NCI-H1105 (cell line): ENCODE results near the gene TCF7L1.
"Not testable (repeated sequence)": the region's sequence is repeated elsewhere in the genome, so short reads cannot be mapped to it uniquely, and the experiment has no call there.

ENCODE experiments used
- DNase-seq: peaks from one replicate; lab custom pipeline; 2025; lab: John Stamatoyannopoulos, UW

TCF7L1 gene

DNA sequence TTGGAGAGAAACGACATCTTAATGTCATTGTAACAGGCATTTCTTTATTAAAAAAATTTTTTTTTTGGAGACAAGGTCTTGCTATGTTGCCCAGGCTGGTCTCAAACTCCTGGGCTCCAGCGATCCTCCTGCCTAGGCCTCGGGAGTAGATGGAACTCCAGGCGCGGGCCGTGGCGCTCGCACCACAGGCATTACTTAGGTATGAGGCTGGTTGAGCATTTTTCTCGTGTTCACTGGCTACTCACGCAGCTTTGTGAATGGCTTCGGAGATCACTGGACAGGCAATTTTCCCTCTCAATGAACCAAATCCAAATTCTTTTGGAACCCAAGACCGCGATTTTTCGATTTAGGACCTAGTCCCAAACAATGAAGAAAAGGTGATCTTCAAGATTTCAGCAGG is 795 bp upstream of the TCF7L1 start:
- DNase-seq = no peak

DNA sequence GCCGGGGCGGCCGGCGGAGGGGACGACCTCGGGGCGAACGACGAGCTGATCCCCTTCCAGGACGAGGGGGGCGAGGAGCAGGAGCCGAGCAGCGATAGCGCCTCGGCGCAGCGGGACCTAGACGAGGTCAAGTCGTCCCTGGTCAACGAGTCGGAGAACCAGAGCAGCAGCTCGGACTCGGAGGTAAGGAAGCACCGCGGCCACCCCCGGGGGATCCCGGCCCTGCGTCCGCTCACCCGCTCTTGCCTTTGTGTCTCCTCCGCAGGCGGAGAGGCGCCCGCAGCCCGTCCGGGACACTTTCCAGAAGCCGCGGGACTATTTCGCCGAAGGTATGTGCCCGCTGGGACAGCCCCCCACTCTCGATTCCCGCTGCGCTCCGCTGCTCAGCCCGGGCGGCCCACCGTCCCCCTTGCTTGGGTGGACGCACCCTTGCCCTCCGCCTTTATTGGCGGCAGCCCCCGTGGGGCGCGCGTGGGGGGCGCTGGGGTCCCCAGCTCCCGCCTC is 611 bp downstream of the TCF7L1 start:
- DNase-seq = no peak

DNA sequence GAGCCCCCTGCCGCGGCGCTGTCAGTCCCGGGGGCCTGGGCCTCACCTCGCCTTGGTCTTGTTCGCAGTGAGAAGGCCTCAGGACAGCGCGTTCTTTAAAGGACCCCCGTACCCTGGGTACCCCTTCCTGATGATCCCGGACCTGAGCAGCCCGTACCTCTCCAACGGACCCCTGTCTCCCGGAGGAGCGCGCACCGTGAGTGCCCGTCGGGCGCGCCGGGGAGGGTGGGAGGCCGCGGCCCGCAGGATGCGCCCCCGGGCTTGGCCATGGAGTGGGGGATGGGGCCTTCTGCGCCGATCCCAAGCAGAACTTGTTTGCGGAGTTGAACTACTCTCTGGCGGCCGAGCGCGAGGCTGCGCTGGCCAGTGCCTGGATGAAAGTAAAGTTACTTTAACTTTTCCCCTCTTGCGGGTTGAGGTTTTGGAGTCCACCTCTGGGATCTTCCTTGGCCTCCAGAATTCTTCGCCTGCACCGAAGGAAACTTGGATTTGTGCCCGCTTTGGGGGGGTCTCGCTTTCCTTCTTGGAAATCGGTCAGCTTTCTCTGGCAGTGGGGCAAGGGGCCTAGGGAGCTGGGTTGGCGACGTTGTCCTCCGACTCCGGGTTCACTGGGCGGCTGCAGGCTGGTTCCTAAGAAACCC is 1.2 kb downstream of the TCF7L1 start:
- no peak for DNase-seq

DNA sequence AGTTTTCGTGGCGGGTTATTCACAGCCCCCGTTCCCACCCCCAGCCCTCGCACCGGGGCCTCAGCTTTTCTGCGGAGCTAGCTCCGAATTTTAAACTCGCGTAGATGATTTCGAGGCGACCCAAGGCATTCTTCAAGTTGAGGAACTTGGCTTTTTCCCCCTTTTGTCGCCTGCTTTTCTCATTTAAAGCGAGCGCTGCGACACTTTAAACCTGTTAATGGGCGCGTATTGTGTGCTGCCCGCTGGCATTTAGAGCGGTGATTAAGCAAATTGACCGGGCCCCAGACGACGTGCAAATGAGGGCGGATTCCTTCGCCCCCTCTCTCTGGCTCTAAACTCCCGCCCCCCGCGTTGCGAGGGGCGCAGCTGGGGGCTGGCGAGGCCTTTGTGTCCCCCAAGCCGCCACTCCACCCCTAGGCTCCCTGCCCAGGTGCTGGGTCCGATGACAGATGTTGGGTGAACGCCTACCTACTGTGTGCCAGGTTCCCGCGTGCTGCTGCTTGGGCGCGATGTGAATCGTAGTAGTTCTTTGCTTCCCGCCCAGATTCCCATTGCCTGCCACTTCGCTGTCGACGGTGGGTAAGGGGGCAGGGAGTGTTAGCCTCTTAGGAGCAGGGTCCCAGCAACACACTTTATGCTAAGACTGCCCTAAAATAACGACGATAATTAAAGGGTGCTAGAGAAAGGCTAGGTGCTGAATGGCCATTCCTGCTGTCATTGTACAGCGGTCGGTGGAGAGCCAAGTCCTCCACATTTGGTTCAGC is 1.9 kb downstream of the TCF7L1 start:
- DNase-seq = no peak

DNA sequence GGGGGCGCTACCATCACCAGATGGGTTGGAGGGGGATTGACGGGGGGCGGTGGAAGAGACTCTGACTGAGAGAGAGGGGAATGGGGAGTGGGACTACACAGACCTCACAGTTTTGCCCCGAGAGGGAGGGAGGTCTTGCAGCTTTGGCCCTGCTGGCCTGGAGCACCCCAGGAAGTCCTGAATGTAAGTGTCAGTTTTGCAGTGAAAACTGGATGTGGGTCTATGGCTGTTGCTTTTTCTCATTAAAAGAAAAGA is 2.4 kb downstream of the TCF7L1 start:
- no peak for DNase-seq

DNA sequence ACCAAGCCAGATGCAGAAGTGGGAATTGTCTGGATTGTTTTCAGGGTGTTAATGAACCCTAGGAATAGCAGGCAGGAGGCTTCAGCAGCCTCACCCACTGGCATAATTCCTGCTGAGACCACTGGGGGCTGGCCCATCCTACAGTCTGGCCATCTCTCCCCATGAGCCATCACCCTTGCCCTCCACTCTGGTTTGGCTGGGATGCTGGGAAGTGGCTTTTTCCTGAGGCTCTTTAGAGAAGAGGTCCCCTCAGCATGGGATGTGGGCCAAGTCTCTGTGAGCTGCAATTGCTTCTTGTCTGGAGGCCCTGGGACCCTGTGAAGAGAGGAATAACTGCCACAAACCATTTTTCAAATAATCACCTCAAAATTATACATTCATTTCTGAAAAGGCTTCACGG is 4.0 kb downstream of the TCF7L1 start:
- DNase-seq = no peak

DNA sequence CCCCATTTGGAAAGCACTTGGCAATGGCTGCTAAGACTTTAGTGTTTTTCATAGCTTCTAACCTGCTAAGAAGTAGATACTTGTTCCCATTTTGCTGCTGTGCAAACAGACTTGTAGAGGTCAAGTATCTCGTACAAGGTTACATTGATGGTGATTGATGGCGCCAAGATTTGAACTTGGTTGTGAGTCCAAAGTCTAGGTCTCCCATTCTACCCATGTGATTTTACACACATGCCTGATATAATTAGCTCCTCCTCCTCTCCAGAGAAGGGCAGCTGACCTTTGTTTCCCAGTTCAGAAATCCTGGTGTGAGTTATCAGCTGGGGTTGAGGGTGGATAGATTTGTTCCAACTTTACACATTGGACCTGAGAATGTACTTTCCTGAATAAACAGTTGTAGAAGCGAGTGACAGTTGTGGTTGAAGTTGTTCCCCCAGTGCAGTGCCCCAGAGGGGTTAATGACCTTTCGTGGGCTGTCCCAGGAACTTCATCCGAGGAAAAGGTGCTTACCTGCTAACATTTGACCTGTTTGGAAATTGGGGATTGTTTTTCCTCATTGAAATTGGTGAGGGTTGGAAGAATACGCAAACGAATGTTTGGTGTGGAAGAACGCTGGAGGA is 10.4 kb downstream of the TCF7L1 start:
- DNase-seq = no peak

DNA sequence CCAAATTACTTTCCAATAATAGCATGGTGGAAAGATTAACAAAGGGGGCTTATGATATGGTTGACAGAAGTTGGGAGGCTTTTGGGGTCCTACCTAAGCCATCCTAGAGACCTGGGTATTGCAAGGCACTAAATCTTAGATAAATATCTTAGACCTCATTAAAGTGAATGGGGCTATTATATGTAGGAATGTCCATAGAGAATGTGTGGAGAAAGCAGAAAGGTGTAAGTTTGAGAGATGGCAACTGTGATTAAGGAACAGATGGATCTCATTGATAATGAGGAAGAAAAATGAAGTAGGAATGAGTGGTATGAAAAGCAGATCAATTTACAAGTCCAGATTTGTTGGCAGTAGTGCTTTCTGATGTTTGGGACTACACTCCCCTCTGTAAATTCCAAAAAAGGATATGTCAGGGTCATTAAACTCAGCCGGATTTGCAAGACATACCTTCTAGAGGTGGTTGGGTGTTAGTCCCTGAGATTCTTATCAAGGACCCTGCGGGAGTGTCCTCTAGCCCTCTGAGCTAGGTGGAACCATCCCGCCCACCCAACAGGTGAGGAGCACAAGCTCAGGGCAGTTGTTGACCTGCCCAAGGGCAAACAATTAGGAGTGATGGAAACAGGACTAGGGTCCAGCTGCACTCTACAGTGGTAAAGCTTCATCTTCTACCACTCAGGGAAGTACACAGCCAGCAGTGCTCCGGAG is 12.1 kb downstream of the TCF7L1 start:
- DNase-seq = no peak

DNA sequence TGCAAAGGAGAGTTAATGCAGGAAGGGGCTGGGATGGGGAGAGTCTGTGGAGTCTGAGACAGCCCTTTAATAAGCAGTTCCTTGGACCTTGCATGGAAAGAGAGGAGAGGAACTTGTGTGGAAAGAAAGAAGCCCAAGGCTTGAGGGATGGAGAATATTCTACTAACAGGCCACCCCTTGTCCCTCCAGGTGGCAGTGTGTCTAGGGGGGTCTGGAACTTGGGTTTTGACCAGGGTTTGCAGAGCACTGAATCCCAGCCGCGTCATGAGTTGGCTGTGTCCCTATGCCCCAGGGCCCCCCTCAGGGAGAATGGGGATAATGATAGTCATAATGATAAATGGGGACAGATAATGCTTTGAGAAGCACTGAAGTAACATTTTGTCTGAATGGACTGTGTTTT is 15.0 kb downstream of the TCF7L1 start:
- DNase-seq = no peak

DNA sequence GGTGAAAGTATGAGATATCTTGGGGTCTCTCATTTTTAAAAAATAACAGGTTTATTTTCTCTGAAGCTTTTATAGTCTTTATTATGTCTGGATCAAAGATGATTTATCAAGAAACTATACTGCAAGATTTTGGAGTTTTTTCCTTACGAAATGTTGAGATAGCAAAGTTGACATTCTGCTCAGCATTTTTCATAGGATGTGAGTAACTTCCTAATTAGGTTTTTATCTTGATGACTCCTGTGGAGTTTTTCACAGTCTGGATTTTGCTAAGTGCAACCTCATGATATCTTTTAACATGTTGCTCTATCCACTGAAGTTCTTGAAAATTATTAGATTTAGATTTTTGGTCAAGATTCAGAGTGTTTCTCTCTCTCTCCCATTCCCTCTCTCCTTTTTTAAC is 17.8 kb downstream of the TCF7L1 start:
- no peak for DNase-seq

DNA sequence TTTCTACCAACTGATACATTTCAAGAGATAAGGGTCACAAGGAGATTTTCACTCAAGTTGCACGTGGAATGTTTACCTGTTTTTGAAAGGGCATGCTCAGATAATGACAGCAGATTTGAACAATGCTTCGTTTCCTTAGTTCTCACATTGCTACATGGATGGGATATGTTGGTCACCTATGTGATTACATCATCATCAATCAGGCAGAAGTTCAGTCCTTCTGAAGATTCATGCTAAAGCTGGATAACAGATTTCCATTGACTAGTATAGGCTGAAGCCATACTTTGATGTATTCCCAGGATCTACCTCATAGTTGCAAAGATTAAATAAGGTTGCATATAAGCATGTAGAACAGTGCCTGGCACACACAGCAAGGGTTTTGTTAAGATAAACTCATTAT is 19.7 kb downstream of the TCF7L1 start:
- DNase-seq = no peak

DNA sequence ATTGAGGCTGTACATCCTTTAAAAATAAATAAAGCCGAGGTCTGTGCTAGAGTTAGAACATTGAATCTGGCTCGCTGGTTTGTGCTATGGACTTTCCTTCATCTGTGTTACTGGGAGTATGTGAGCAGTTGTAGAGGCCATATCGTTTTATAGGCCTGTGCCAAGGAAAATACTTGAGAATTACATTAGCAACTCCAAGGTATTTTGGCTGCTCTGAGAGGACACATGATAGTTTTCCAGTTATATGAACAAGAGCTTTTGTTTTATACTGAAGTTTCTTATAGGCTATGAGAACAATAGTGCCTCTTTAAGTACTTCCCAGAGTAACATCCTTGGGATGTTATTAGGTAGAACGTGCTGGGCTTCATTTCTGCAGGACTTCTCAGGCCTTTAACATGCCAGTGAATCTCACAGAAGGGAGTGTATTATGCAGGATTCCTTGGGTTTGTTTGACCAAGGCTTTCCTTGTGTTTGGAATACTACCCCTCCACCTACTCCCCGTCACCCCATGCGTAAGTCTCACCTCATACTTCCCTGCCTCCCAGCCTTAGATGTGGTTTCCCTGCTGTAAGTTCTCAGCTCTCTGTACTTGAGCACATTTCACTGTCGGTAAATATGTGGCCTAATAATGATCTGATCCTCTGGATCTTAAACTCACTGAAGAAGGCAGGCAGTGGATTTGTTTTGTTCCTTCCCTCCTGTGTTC is 21.0 kb downstream of the TCF7L1 start:
- DNase-seq = no peak

DNA sequence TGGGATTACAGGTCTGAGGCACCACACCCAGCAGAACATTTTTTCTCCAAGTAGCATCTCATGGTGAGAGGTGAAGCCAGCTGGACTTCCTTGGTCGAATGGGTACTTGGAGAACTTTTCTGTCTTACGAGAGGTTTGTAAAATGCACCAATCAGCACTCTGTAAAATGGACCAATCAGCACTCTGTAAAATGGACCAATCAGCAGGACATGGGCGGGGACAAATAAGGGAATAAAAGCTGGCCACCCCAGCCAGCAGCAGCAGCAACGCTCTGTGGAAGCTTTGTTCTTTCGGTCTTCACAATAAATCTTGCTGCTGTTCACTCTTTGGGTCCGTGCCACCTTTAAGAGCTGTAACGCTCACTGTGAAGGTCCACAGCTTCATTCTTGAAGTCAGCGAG is 21.9 kb downstream of the TCF7L1 start:
- not testable (repeated sequence) for DNase-seq

DNA sequence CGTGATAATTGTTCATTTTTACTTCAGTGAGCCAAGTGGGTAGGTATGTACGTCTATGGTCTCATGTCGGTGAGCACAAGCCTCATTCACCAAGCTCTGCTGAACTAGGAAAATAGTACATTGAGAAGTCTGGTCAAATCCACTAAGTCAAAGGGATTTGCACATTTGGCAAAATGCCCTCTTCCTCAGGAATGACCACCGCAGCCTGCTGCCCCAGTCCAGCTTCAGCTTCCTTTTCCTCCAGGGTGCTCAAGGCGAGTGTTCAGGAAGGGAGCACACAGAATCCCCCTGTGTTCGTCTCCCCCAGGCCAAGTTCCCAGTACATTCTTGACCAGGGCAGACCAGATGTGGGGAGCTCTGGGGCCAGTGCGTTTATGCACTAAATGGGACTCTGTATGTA is 23.0 kb downstream of the TCF7L1 start:
- no peak for DNase-seq

DNA sequence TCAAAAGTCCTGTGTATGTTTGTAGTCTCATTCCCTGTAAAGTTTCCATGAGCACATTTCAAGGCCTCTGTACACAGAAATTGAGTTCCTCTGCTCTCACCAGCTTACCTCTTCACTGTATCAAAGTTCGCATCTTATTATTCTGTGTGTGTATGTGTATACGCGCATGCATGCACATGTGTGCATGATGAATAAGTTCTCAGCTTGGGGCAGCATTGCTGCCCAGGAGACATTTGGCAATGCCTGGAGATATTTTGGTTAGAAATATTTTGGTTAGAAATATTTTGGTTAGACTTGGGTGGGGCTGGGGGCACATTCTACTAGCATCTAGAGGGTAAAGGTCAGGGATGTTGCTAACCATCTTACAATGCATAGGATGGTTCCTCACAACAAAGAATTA is 23.4 kb downstream of the TCF7L1 start:
- DNase-seq = no peak

DNA sequence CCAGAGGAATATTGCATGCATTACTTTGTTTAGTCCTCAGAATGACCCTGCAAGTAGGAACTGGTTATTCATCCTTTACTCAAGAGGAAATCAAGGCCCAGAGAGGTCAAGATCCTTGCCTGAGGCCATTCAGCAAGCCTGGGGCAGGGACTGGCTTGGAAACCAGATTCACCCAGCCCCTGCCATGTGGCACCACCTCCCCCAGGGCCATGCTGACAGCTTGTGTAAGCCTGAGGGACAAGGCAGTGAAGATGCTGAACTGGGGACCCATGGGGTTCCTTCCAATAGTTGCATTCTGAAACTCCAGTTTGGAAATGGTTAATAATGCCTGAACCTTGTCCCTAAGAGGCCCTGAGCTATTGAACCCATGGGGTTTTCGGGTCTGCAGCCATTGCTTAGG is 24.2 kb downstream of the TCF7L1 start:
- no peak for DNase-seq

DNA sequence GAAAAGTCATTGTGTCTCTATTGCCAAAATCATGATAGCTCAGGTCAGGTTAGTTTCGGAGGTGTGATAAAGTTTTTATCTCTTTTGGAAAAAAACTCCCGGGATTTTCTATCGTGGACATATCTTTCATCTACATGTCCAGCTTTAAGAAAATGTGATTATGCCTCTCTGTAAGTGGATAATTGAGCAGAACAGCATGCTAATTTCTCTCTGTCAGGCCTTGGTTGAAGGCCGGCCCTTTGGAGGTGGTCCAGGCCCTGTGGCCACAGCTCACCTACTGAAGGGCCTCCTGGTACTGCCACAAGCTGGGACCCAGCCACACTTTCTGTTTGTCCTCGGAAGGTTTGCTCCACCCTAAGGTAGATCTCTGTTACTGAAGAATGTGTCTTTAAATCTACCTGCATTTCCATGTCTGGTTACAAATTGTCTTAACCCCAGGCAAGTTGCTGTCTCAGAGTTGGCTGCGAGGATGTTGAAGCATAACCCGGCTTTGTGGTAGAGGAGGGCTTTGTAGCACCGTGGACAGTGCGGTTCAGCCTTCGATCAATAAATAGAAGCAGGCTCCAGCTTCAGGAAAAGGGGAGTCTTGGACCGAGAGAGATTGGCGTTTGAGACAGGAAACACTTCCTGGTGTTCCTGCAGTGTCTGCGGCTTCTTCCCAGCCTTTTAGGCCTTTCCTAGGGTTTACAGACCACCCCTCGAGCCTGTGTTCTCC is 25.5 kb downstream of the TCF7L1 start:
- no peak for DNase-seq

DNA sequence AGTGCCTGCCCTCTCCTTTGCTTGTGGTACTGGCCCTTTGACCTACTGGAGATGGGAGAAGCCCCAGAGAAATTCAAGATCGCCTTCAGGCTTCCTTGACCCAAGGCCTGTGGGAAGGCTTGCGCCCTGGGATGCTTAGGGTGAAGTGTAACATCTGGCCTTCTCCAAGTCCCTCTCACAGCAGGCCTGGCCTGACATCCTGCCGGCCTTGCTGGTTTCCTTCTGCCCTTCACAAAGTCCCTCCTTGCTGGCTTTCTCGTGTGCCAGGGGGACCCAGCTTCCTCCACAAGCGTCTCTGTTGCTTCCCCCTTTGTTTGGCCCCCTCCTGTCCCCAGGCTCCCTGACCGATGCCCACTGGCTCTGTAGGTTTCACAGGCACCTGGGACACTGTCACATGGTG is 26.4 kb downstream of the TCF7L1 start:
- no peak for DNase-seq

DNA sequence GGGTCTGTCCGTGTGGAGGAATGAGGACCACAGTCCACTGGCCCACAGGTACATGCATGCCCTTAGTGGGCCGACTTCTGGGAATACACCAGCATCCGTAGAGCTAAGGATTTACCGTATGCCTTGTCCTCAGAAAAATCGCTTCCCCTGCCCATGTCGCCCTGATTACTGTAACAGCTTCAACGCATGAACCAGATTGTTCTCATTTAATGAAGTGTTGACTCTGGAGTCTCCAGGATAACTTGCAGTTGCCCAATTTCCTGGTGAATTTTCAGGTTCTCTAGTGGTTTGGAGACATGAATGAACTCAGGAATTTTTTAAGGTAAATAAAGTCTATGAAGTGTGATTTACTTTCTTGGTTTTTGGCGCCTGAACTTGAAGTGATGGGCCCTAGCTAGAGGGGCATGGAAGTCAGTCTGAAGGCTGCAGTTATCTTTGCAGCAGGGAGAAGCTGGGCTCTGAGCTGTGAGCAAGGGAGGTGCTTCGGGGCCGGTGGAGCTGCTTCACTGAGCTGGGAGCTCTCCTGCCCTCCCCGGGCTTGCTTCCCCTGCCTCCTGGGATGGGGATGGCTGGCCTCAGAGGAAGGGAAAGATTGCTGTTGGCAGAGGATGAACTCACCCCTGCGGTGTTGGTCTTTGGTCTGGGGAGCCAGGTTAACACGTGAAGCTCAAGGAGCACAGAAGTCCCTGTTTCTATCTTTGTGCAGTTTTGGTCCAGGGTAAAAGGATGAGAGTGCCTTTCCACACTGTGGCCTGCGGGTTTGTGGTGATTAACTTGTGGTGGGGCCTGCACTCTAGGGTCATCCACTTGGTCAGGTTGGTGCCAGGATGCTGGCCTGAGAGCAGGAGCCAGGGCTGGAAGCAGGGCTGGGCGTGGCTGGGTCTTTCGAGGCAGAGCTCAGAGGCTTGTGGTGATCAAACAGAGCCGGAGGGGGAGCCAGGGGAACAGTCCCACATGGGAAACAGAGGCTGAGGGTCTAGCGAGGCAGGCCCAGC is 28.1 kb downstream of the TCF7L1 start:
- no peak for DNase-seq

DNA sequence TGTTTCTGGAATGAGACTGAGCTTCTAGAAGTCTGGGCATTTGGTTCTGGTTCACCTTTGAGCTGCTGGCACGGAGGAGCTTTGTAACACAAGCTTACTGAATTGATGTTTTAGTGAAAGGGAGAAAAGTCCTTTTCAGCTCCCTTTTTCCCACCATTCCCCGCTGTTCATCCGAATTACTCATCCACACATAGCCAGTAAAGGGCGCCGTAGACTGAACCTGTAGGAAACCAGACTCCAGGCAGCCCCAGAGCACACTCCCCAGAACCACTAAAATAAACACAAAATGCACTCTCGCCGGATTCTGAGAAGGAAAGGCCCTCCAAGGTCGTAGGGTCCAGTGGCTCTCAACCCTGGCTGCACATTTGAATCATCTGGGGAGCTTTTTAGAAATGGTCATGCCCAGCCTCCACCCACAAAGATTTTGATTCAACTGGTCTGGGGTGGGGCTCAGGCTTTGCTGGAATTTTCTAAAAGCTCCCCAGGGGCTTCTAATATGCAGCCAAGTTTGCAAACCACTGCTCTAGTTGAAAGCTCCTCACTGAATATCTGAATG is 29.6 kb downstream of the TCF7L1 start:
- DNase-seq = no peak
